Endometrium (tissue), 2 donors: Measurements from ENCODE around the gene HCFC1R1.
"Not testable (repeated sequence)": the region's sequence is repeated elsewhere in the genome, so short reads cannot be mapped to it uniquely, and the experiment has no call there.

Source experiments
- FAIRE-seq: peaks from 2 replicates; lab custom pipeline; 2012; peaks lifted over from hg19 to GRCh38; lab: Jason Lieb, UNC
- donor health status: control.
- donor health status: control.

The HCFC1R1 gene

DNA sequence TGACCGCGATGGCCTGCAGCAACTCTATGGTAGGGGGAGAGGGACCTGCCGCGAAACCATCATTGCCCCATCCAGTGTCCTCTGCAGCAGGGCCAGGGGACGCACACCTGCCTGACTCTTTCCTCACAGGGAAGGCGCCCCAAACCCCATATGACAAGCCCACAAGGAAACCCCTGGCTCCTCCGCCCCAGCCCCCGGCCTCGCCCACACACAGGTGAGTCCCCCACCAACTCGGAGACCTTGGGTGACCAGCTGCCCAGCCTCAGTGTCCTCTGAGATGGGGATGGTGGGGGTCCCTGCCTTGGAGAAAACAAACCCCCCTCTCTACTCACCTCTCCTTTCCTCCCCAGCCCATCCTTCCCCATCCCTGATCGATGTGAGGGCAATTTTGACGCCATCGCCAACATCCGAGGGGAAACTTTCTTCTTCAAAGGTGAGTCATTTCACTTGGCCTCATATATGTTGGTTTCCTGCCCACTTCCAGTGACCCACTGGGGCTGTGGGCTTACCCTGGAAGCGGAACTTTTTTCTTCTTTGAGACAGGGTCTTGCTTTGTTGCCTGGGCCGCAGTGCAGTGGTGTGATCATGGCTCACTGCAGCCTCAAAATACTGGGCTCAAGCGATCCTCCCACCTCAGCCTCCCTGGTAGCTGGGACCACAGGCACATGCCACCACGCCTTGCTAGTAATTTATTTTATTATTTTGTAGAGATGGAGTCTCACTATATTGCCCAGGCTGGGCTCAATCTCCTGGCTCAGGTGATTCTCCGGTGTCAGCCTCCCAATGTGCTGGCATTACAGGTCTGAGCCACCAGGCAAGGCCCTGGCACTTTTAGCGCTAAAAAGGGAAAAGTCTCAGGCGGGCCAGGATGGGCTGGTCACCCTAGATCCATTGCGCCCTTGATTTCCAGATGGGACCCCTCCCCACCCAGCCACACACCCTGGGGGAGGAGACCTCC is 33.7 kb upstream of the HCFC1R1 start:
- no peak for FAIRE-seq

DNA sequence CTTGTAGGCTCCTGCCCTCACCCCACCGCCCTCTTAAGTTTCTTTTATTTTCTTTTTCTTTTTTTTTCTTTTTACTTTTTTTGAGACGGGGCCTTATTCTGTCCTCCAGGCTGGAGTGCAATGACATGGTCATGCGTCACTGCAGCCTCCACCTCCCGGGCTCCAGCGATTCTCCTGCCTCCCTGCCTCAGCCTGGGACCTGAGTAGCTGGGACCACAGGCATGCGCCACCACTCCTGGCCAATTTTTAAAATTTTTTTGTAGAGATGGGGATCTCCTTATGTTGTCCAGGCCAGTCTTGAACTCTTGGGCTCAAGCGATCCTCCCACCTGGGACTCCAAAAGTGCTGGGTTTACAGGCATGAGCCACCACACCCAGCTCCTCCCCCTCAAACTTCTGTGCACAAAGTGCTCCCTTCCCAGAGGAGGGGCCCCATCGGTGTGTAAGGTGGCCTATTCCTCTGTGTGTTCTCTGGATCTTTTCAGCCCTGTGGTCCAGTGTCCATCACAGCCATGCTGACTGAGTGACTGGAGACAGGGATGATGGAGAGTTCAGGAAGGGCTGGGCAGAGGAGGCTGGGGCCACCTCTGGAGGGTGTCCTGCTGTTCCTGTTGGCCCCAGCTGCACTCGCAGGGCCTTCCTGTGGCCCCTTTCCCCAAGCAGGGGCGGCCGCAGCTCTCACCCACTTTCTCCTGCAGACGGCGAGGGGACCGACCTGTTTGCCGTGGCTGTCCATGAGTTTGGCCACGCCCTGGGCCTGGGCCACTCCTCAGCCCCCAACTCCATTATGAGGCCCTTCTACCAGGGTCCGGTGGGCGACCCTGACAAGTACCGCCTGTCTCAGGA is 32.8 kb upstream of the HCFC1R1 start:
- no peak for FAIRE-seq

DNA sequence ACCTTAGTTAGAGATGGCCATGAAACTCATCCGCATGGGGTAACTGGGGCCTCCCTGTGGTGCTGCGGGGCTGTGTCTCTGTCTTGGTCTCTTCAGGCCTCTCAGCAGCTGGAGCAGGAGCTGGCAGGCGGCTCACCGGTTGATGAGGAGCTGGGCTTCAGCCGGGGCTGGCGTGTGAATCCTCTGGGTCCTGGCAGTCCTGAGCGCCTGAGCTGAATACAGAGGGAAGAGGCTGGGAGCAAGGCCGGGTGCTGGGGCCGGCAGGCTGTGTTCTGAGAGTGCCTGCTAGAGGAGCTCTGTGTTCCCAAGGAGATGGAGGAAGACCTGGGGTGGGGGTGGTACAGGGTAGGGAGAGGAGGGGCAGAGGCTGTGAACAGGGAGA is 32.0 kb upstream of the HCFC1R1 start:
- not testable (repeated sequence) for FAIRE-seq

DNA sequence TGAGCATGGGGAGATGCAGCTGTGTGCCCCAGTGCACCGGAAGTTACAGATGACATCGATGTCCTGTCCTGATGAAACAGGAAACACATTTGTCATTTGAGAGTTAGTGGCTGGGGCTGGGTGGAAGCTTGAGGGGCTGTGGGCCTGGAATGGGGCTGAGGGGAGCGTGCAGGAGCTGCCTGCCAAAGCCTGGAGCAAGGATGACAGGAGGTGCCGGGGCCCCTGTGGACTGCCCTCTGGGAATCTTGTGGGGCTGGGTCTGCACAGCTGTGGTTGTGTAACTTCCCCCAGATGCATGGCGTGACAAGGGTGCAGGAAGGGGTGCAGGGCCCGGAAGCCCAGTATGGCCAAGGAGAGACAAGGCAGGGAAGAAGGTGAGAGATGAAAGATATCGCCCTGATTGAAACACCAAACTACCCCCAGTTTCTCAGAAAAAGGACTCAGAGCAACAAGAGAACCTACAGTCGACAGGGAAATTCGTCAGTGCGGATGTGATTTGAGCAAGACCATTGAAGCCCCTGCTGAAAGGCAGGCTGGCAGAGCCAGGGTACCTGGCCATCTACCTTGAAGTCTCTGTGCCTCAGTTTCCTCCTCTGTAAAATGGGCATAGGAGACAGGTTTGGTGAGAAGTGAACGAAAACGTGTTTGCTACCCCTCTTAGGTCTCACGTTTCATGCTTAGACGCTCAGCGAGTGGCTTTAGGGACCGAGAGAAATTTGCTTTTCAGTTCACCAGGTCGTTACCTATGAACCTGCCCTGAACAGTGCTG is 31.4 kb upstream of the HCFC1R1 start:
- no peak for FAIRE-seq

DNA sequence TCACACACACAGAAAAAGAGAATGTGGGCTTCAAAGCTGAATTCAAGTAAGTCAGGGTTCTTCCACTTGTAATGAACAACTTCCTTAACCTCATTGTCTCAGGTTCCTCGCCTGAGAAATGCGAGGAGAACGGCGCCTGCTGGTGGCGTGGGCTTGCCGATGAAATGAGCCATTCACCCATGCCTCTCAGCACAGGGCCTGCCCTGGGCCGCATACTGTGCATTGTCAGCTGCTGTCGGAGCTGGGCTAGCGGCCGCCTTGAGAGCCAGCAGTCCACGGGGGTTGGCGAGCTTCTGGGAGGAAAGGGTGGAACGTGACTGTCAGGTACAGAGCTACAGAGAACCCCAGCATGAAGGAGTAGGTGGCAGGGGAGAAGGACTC is 29.6 kb upstream of the HCFC1R1 start:
- FAIRE-seq = not testable (repeated sequence)

DNA sequence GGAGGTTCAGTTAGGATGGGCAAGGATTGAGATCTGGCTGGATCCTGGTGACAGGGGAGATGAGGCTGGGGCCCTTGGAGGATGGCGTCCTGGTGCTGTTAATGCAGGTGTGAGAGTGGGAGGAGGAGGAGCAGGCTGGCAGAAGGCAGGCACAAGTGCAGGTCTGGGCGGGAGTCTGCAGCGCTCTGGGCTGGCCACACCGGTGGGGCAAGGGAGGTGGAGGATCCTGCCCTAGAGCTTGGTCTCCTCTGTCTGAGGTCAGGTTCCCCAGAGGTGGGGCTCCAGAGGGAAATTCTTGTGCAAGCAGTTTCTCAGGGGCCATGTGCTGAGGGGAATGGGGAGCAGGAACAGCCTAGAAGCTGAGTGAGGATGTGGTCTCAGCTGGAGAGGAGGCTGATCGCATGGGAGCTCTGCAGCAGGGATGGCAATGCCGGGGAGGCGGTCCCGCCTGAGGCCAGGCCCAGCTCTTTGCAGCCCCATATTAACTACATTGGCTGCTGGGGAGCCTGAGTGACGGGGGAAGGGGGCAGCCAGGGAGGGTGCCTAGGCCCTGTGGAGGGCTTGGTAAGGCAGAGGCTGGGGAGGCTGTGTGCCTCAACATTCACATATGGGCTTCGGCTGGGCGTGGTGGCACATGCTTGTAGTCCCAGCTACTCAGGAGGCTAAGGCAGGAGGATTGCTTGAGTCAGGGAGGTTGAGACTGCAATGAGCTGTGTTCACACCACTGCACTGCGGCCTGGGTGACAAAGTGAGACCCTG is 29.0 kb upstream of the HCFC1R1 start:
- not testable (repeated sequence) for FAIRE-seq

DNA sequence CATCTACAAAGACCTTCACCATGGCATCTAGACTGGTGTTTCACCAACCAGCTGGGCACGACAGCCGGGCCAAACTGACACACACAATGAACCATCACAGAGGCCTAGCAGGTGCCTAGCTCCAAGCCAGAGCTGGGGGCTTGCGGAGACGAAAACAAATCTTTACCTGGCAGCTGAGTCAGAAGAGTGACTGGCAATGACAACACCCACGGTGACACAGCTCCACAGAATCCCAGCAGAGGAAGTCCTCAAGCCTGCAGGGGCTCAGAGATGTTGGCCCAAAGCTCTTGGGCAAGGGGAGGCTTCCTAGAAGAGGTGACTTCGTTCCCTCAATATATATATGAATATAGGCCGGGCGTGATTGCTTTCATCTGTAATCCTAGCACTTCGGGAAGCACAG is 27.8 kb upstream of the HCFC1R1 start:
- no peak for FAIRE-seq

DNA sequence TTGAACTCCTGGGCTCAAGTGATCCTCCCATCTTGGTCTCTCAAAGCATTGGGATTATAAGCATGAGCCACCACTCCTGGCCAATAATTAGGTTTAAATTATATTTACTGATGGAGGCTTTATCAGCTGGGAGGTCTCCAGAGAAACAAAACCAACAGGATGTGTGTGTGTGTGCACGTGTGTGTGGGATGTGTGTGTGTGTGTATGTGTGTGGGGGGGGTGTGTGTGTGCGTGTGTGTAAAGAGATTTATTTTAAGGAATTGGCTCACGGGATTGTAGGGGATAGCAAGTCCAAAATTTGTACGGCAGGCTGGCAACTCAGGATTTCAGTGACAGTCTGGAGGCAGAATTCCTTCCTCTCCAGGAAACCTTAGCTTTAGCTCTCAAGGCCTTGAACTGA is 27.3 kb upstream of the HCFC1R1 start:
- FAIRE-seq = no peak

DNA sequence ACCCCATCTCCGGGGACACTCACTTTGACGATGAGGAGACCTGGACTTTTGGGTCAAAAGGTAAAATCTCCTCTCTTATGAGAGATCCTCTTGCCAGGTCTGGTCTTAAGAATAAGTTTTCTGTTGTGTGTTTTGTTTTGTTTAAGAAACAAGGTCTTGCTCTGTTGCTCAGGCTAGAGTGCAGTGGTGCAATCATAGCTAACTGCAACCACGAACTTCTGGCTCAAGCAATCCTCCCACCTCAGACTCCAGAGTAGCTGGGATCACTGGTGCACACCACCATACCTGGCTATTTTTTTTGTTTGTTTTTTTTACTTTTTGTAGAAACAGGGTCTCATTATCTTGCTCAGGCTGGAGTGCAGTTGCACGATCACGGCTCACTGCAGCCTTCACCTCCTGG is 26.7 kb upstream of the HCFC1R1 start:
- FAIRE-seq = no peak

DNA sequence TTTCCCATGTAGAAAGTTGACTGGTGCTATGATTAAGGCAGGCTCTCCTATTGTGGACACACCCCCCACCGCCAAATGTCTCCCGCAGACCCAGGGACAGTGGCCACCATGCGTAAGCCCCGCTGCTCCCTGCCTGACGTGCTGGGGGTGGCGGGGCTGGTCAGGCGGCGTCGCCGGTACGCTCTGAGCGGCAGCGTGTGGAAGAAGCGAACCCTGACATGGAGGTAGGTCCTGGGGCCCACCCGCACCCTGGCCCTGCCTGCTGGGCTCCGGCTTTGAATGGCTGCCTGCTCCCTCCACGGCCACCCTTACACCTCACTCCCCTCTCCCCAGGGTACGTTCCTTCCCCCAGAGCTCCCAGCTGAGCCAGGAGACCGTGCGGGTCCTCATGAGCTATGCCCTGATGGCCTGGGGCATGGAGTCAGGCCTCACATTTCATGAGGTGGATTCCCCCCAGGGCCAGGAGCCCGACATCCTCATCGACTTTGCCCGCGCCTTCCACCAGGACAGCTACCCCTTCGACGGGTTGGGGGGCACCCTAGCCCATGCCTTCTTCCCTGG is 26.3 kb upstream of the HCFC1R1 start:
- no peak for FAIRE-seq

DNA sequence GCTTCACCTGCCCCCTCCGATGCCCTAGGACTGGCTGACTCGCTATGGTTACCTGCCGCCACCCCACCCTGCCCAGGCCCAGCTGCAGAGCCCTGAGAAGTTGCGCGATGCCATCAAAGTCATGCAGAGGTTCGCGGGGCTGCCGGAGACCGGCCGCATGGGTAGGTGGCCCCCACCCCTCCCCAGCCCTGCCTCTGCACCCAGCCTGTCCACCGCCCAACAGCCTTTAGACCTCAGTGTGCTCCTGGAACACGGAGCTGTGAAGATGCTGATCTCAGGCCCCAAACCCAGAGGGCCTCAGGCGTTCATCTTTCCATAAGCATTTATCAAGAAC is 23.6 kb upstream of the HCFC1R1 start:
- FAIRE-seq = no peak

DNA sequence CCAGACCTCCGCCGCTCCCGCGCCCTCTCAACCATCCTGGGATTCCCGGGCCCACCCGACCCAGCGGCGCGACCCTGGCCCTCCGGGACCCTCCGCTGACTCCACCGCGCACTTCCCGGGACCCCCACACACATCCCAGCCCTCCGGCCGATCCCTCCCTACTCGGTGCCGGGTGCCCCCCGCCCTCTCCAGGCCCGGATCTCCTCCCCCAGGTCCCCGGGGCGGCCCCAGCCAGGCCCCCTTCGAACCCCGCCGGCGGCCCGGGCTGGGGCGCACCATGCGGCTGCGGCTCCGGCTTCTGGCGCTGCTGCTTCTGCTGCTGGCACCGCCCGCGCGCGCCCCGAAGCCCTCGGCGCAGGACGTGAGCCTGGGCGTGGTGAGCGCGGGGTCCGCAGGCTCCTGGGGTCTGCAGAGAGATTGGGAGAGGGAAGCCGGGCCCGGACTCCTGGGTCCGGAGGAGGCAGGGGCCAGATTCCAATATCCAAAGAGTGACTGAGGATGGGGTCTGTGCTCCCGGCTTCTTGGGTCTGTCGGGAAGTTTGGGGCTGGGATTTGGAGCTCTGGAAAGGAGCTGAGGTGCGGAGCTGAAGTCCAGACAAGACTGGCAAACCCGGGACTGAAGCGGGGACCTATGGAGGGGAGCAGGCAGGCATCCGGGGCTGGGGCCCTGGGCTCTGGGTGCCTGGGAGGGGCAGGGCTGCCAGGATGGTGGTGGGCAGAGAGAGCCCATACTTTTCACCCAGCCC is 23.1 kb upstream of the HCFC1R1 start:
- FAIRE-seq = no peak

DNA sequence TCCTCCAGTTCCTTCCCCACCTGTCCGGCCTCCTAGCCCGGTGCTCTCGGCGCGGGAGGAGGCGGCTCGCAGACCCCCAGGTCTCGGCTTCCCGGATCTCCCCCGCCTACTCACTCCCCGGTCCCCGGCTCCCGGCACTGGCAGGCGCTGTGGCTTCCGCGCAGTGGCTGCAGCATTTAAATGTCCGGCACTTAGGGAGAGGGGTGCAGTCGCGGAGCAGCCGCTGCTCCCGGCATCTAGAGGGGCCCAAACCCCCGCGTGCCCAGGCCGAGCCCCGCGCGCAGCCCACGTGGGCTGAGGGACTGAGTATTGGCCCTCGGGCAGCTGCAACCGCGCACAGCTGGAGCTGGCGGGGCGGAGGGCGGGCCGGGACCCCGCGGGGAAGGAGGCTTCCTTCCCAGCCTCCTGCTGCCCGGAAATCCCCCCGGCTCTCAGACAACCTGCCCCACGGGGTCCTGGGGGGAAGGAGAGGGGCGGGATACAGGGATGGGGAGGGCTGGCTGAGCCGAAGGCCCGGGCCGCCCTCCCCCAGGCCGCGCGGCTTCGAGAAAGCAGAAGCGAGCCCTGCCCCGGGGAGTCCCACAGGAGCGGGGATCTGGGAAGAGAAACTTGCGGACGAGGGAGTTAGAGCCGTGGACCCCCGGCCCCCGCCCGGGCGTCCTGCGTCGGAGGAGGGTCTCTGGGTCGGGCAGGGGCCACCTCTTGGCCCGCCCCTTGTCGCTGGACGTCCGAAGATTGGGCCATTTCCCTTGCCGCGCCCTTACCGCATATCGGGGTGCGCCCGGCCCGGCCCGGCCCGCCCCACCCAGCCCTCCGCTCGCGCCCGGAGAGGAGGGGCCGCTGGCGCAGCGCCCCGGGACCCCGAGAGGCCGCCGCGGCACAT is 22.3 kb upstream of the HCFC1R1 start, which contains the start of gene MMP25:
Gene MMP25 (plus strand): TSS at position 804 of the 883 bp plus-strand sequence. CDS start 357 bp downstream, outside the sequence.
- no peak for FAIRE-seq

DNA sequence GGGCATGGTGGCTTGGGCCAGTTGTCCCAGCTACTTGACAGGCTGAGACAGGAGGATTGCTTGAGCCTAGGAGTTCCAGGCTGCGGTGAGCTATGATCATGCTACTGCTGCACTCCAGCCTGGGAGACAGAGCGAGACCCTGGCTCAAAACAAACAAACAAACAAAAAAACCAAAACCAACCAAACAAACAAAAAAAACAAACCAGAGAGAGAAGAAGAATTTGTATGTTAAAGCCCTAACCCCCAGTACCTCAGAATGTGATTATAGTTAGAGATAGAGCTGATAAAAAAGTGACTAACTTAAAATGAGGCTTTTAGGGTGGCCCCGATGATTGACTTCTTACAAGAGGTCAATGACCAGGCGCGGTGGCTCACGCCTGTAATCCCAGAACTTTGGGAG is 21.0 kb upstream of the HCFC1R1 start:
- no peak for FAIRE-seq

DNA sequence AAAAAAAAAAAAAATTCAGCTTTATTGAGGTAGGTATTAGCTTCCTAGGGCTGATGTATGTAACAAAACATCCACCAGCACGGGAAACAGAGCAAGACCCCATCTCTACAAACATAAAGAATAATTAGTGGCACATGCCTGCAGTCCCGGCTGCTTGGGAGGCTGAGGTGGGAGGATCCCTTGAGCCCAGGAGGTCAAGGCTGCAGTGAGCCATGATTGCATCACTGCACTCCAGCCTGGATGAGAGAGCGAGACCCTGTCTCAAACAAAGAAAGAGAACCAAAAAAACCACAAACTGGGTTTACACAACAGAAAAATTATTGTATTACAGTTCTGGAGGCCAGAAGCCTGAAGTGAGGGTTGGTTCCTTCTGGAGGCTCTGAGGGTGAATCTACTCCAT is 18.6 kb upstream of the HCFC1R1 start:
- FAIRE-seq = no peak

DNA sequence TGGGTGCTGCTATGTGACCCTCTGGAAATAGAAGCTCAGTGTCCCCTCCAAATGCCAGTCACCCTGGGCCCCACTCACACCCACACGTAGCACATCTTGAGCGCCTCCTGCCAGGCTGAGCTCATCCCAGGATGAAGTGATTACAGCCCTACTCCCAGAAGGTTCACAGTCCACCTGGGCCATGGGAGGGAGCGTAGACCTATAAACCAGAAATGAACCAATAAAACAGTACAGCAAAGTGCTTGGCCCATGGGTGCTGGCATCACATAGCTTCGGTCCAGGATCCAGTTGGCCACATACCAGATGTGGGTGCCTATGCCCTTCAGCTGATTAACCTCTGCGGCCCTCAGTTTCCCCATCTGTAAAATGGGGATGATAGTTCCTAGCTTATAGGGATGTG is 15.2 kb upstream of the HCFC1R1 start:
- no peak for FAIRE-seq

DNA sequence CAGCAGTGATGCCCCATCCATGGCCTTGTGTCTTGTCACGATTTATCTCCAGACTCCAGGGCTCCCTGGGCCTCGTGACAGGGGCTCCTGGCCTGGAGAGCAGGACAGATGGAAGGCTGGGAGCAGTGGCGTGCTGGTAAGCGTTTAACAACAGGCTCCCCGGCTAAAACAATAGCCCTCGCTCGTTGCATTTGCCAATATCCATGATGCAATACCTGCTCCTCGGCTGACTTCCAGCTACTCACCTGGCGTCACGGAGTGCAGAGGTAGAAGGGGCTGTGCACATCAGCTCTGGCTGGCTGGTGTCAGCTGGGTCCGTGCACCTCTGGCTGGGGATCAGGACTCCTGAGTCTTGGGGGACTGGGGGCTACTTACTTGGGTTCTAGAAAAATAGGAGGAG is 14.5 kb upstream of the HCFC1R1 start:
- no peak for FAIRE-seq

DNA sequence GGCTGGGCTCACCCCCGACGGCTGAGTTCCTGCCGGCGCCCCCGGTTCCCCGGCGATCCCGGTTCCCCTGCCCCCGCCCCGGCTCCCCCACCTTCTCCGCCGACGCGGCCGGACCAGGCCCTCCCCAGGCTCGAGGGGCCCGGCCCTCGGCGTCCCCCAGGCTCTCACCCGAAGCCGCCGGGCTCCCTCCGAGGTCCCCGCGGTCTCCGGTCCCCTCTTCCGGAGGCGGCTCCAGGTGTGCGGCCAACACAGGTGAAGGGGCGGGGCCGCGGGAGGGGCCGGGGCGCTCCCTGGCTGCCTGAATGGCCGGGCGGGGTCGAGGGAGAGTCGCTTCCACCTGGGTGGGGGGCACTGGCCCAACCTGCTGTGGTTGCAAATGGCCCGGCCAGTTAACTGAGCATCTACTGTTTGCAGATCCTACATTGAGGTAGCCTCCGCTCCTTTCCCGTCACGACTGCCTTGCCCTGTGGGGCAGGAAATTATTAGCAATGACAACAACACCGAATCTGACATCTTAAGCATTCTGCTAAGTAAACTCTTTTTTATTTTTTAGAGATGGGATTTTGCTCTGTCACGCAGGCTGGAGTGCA is 13.1 kb upstream of the HCFC1R1 start, which contains the start of gene BICDL2:
Gene BICDL2 (minus strand): TSS at position 219 of the 590 bp plus-strand sequence. CDS start 1,448 bp downstream, outside the sequence.
- FAIRE-seq = no peak
